Cerebellar nuclear complex (tissue), 1 donor: Measurements from ENCODE around the gene TTLL5.

Source experiments
- DNase-seq, 2 experiments: peaks; one replicate each; lab custom pipeline; 2025; lab: John Stamatoyannopoulos, UW

The TTLL5 gene

GRCh38 chr14:75732888-75733287 lies 71.8 kb downstream of the TTLL5 start:
- DNase-seq: no peak

- no peak for DNase-seq
Measured at GRCh38 chr14:75734854-75735253, 73.8 kb downstream of the TTLL5 start.

GRCh38 chr14:75736845-75737485 lies 75.9 kb downstream of the TTLL5 start:
- no peak for DNase-seq

- DNase-seq: no peak
Measured at GRCh38 chr14:75738192-75738591, 77.1 kb downstream of the TTLL5 start.

- no peak for DNase-seq
Measured at GRCh38 chr14:75742867-75743266, 81.8 kb downstream of the TTLL5 start.

DNA sequence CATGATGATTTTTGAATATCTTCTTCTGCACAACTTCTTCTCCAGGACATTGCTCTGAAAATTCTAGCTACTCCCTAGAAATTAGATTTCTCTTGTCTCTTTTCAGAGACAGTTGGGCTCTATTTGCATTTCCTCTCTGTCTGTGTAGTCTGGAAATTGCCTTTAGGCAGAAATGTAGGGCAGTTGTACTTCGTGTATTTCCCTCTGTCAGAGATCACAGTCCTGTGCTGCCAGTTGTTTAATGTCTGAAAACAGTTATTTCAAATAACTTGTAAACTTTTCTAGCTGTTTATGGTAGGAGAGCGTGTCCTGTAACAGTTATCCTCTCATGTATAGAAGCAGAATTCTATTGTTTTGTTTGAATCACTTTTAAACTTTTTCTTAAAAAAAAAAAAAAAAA lies 86.9 kb downstream of the TTLL5 start:
- no peak for DNase-seq

DNA sequence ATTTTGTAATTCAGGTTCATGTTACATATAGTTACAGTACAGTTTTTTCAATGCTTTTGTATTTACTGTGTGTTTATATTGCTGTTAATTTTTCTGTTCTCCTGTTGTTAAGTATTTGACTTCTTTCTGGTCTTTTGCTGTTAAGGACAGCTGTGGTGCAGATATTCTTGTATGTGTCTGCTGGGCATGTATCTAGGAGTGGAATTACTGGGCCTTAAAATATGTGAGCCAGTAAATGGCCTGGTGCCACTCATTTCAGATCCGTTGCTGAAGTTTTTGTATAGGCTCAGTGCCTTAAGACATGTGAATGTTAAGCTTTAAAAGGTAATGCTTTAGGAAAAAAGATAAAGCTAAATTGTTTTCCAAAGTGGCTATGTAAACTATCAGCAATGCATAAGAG lies 87.3 kb downstream of the TTLL5 start:
- no peak for DNase-seq

DNA sequence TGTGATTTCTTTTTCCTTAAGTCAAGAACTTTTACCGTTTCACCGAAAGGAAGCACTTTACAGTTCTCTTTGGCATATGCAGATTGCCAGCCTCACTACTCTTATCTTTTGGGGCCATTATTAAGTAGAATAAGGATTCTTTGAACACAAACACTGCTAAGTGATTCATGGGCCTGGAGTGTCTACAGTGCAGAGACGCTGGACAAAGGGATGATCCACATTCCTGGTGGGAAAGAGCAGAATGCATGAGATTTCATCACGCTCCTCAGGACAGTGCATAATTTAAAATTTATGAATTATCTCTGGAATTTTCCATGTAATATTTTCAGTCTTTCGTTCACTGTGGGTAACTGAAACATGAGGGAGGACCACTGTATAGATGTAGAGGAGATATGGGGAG lies 90.2 kb downstream of the TTLL5 start:
- no peak for DNase-seq

DNA sequence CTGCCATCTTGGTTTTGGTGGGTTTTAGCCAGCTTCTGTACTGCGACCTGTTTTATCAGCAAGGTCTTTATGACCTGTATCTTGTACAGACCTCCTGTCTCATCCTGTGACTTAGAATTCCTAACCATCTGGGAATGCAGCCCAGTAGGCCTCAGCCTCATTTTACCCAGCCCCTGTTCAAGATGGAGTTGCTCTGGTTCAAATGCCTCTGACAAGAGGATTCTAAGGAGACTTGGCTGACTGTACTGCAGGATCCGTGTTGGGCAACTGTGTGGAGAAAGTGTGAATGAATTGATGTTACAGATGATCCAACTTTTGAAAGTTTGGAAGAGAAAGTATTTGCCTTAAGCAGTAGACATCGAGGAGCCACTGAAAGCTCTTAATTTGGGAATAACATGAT lies 91.0 kb downstream of the TTLL5 start:
- no peak for DNase-seq

GRCh38 chr14:75752907-75753594 lies 92.0 kb downstream of the TTLL5 start:
- DNase-seq: no peak

GRCh38 chr14:75753696-75754095 lies 92.7 kb downstream of the TTLL5 start:
- no peak for DNase-seq

- DNase-seq: no peak
Measured at GRCh38 chr14:75757644-75758402, 96.8 kb downstream of the TTLL5 start.

- no peak for DNase-seq
Measured at GRCh38 chr14:75764020-75764419, 103.0 kb downstream of the TTLL5 start.

DNA sequence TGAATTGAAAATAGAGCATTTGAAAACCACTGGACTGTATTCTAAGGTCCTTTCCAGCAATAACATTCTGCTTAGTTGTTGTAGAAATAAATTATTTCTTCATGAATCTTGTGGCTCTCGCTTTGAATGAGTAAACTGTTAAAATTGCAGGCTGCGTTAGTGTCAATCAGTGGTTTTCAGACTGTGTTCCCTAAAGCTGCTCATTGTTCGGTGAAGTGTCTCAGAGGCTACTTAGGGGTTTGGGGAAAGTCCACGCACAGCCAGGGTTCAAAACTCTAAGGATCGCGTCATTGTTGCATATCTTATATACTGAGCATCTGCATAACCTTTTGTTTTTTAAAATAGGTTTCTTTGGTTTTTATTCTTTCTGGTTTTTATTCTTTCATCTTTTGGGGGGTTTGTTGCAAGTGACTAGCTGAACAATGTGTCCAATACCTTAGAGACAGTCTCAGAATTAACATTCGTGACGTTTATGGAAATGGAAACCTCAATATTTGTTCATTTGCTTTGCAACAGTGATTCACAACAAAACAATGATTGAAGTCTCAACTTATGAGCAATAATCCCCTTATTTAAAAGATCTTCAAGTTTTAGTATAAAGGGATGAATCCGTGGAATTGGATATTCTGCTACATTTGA lies 108.1 kb downstream of the TTLL5 start:
- no peak for DNase-seq

GRCh38 chr14:75770635-75771034 lies 109.6 kb downstream of the TTLL5 start:
- no peak for DNase-seq

DNA sequence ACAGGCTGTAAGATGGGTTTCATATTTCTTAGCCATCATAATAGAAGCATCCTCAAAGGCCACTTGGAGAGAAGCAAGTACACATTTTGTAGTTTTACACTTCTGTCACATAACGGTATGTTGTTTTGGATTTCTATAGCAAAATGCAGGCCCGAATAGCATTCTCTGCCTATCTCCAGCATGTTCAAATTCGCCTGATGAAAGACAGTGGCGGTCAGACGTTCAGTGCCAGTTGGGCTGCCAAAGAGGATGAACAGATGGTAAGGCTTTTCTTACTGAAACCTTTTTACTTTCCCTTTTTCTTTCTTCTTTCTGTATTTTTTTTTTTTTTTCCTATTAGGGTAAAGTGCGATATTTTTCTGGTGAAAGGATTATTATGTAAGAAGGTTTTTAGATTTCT lies 110.5 kb downstream of the TTLL5 start:
- DNase-seq: no peak

- no peak for DNase-seq
Measured at GRCh38 chr14:75773046-75773445, 112.0 kb downstream of the TTLL5 start.

DNA sequence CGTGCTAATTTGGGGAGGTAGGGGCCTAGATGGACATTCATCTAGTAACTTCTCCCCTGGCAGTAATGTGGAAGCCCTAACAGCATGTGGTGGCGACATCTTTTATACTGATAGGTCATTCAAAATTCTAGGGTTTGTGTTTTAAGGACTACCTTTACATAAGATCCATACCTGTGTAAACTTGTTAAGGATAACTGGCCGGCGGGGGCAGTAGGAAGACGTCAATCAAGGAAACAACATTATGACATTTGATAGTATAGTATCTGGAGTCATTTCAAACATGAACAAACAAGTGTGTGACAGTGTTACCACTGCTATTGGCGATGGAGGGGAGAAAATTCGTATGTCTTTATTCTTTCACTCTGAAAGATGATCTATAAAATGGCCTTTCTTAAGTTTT lies 120.0 kb downstream of the TTLL5 start:
- no peak for DNase-seq

DNA sequence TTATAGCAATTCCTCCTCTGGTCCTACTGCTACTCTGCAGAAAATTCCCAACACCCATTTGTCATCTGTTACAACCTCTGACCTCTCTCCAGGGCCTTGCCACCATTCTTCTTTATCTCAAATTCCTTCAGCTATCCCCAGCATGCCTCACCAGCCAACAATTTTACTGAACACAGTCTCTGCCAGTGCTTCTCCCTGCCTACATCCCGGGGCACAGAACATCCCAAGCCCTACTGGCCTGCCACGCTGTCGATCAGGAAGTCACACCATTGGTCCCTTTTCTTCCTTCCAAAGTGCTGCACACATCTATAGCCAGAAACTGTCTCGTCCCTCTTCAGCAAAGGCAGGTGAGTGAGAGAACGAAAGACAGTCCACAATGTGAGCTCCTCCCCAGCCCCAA lies 122.1 kb downstream of the TTLL5 start:
- DNase-seq: no peak

DNA sequence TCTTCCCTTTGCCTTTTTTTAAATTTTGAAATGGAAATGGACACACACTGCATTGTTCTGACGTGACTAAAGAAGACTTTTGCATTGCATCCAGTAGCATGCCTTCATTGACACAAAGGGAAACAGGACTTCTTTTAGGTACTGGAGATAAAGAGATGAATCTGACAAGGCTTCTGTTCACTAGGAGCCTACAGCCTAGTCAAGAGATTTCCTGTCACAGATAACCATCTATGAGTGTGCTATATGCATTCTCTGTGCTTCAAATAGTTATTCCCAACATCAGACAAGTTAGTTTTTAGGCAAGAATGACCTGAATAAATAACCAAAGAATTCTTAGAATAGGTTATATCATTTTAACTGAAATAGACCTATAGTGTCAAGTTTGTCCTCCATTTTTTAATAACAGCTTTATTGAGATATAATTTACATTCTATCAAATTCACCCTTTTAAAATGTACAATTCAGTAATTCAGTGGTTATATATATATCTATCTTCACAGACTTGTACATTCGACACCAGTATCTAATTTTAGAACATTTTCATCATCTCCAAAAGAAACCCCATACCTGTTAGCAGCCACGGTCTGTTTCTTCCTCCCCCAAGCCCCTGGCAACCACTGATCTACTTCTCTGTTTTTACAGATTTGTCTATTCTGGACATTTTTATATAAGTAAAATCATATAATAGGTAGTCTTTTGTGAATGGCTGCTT lies 122.7 kb downstream of the TTLL5 start:
- DNase-seq: no peak

GRCh38 chr14:75784314-75784686 lies 123.3 kb downstream of the TTLL5 start:
- no peak for DNase-seq

DNA sequence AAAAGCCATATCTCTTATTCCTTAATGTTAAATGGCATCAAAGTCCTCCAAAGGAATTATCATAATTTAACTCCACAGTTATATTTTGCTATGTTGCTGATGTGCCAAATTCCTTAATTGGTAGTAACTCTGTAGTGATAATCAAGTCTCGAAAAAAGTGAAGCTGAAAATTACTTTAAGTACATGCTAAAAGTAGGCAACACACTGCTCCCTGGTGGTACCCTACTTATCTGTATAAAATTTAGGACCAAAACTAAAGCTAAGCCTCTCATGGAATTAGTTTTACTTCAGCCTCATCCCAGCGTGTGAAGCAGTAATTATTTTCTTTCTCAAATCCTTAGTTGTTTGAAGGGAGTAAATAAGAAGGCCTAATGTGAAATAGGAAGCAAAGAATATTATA lies 132.8 kb downstream of the TTLL5 start:
- DNase-seq: no peak
